HG03575 (cell line): ENCODE results near the gene AK2.
A peak's percentile ranks its signal among the peaks of the same experiment; 100 is the strongest.
"Not testable (repeated sequence)": the region's sequence is repeated elsewhere in the genome, so short reads cannot be mapped to it uniquely, and the experiment has no call there.

Experiments
- ATAC-seq: cut with Tn5 transposase; IDR thresholded peaks from one replicate; pipeline ENCODE4 v1.9.1; 2021; ENCODE audit not compliant: unreplicated experiment, insufficient number of reproducible peaks, low FRiP score; ENCODE audit errors: extremely low read depth

Gene AK2

GRCh38 chr1:33005117-33005837, 31.4 kb downstream of the AK2 start:
- no peak for ATAC-seq

GRCh38 chr1:33004613-33005012, 32.1 kb downstream of the AK2 start:
- no peak for ATAC-seq

GRCh38 chr1:33003657-33004056, 33.0 kb downstream of the AK2 start:
- ATAC-seq, result no peak

- ATAC-seq, result no peak
These were observed 34.7 kb downstream of the AK2 start for GRCh38 chr1:33002006-33002405.

GRCh38 chr1:33001282-33001681, 35.4 kb downstream of the AK2 start:
- no peak for ATAC-seq

DNA sequence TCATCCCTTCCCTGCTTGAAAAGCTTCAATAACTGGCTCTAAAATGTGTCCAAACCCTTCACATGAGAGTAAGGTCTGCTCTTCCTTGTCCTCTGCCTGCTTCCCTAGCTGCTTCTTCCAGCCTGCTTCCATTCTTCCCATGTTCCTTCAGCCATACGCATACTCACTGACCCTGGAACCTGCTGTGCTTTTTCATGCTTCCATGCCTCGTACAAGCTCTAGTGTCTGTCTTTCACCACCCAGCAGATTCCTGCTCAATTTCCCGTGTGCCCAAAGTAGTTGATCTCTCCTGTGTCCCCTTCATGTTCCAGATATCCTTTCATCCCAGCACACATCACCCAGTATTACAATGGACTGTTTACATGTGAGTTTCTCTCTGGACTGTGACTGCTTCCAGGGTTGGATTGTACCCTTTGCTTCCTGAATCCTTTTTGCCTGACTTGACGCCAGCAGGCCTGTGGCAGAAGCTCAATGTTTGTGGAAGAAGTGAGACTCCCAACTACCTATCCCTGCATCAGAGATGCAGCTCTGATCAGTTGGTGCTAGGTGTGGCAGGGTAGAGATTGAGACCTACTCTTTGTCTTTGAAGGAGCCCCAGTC, 36.2 kb downstream of the AK2 start:
- ATAC-seq, result no peak

- ATAC-seq, result no peak
These were observed 37.7 kb downstream of the AK2 start for GRCh38 chr1:32998997-32999396.

DNA sequence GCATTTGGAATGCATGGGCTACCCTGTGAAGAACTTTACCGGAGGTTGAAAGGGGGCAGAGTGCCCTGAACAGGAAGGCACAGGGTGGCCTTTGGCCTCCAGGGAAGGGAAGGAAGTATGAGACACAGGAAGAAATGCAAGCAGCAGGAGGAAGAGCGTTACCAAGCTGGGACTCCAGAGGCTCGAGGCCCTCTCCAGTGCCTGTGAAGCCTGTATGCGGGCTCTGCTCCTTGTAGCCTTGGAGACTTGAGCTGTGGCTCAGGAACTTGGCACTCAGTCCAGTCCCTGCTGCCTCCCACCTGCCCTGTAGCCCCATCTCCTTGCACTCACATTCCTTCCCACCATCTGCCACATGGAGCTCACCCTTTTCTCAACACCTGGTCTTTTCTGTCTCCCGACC, 38.6 kb downstream of the AK2 start:
- no peak for ATAC-seq

GRCh38 chr1:32997381-32997891, 39.2 kb downstream of the AK2 start:
- ATAC-seq, result no peak

- not testable (repeated sequence) for ATAC-seq
These were observed 43.4 kb downstream of the AK2 start for GRCh38 chr1:32993324-32993636.

DNA sequence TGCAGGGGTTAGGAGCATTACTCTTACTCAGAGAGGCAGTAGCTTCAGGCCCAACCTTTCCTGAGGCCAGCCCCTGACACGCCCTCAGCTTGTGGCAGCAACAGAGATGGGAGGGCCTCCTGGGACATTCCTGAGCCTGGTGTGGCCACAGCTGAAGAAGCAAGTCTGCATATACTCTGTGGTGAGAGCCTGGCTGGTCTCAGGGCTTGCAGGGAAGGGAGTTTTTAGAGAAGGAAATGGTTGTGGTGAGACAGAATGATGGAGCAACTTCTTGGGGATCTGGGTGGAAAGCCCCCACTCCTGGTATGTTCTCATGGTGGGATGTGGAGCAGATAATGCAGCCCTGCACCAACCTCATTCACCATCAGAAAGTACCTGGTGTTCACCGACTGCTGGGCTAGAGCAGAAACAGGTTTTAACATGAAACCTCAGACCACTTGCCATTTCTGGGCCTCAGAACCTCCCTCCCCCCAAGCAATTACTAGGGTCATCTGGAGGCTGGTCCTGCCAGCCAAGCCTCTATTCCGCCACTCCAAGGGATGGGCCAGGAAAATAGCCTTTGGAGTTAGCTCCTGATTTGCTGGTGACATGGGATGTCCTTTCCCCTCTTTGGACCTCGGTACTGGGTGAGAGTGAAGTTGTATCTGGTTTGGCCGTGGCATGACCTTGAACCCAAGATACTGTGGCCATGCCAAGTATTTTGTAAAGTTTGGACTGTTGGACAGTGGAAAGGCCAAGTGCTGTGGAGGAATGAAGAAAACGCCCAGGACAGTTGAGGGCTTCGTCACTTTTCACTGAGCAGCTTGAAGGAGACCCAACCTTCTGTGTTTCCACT, 44.0 kb downstream of the AK2 start:
- ATAC-seq, result peak; percentile 46

DNA sequence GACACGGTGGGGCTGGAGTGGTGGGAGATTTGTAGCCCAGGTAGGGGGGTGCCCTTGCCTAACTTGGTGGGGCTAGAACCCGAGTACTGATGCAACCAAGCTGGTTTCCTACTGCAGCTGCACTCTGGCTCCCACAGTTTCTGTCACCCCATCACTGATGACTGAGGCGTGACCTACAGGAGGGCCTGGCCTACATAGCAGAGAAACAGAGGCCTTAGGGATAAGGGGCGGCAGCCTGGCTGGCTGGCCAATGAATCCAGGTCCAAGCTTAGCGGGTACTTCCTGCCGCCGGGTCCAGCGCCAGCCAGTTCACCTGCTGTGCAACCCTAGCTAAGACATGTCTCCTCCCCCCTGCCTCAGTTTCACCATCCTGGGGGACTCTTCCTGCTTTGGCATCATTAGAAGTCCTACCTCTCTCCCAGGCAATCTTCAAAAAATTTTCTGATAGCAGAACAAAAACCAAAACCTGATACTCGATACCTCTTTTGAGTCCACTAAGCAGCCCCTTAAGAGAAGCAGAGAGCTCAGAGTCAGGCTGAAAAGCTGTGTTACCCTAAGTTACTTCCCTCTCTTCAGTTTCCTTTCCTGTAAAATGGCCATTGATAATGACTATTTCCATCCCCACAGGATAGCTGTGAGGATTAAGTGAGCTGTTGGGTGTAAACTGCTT, 44.7 kb downstream of the AK2 start:
- ATAC-seq, result no peak

DNA sequence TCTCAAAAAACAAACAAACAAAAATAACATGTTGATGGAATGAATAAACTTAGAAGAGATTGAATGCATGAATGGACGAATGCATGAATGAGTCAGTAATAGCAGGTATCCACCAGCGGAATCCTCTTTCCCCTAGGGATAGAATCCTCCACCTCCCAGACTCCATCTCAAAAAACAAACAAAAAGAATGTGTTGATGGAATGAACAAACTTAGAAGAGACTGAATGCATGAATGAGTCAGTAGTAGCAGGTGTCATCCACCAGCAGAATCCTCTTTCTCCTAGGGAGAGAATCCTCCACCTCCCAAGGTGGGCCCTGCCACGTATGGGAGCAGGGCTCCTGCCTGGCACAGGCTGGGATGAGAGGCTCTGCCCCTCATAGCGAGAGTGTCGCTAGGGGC, 45.3 kb downstream of the AK2 start:
- no peak for ATAC-seq

- no peak for ATAC-seq
These were observed 45.8 kb downstream of the AK2 start for GRCh38 chr1:32990887-32991286.

GRCh38 chr1:32989160-32990050, 47.3 kb downstream of the AK2 start:
- no peak for ATAC-seq

GRCh38 chr1:32988665-32989064, 48.0 kb downstream of the AK2 start:
- ATAC-seq, result no peak

GRCh38 chr1:32985226-32985625, 51.5 kb downstream of the AK2 start:
- ATAC-seq, result no peak

GRCh38 chr1:32984455-32985171, 52.1 kb downstream of the AK2 start:
- no peak for ATAC-seq
